Measurements from ENCODE around the gene EPHA4. TPM values are rescaled to one million over a fixed set of nuclear protein-coding genes. Genes with fewer than 3 reads are reported as not detected.

EPHA4 gene
- total and polyA plus RNA-seq, 2 of the 4 experiments (the other 2 are of a cell fraction) = 36.9 to 132 TPM

DNA sequence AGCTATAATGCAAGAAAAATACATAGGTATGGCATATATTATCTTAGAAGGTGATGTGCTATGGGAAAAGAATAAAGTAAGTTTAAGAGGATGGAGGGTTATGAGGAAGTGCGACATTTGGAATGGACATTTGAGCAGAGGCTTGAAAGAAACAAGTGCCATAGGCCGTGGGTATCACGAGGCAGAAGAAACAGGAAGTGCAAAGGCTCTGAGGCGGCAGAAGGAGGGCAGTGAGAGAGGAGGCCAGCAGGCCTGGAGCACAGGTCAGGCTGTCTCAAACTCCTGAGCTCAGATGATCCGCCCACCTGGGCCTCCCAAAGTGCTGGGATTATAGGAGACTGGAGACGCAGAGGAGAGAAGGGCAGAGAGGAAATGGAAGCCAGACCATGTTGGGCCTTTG lies 40.7 kb upstream of the EPHA4 start:
- H2BK15ac ChIP-seq (ENCODE audit: low read depth, low read length) = no peak overlapping the region
- H3K56ac ChIP-seq (ENCODE audit: extremely low read depth, insufficient read depth, low read length) = no peak overlapping the region
- intact Hi-C loops (cut with micrococcal nuclease) = no loop called here
- no TSS peak for BruUV-seq (replicated peaks)
- no peak overlapping the region for H3K4me2 ChIP-seq (ENCODE audit: low read depth, low read length)
- ChIA-PET CTCF (no interaction called here), POLR2A (ENCODE audit: unreplicated experiment) (no interaction called here)
- H4K20me1 ChIP-seq (ENCODE audit: insufficient read depth, low read length) = no peaks in the 10 kb centered on the region
- DNase-seq (no peak), ATAC-seq (ENCODE audit: low read depth) (no peak)
- H2BK20ac ChIP-seq (ENCODE audit: low read depth, low read length) = no peak overlapping the region
- H3K14ac ChIP-seq (replicated peaks; ENCODE audit: low read depth, low read length) = no peak overlapping the region
- dilution Hi-C loops (cut with HindIII; ENCODE audit: low sequenced_read_pairs, unreplicated experiment) = no loop called here
- H3K9me3 ChIP-seq (ENCODE audit: control insufficient read depth, insufficient read depth, low read length) = no peaks in the 10 kb centered on the region
- H3K4ac ChIP-seq (ENCODE audit: low read depth, low read length) = no peak overlapping the region
- H3K27me3 ChIP-seq (ENCODE audit: control insufficient read depth, insufficient read depth, low read length) = no peaks in the 10 kb centered on the region; the same call in 1 of the 2 replicates
- H2BK5ac ChIP-seq (ENCODE audit: low read depth, low read length, poor library complexity, severe bottlenecking) = no peak overlapping the region
- H3K27ac ChIP-seq (ENCODE audit: insufficient read depth, low read length) = no peak overlapping the region
- H3K36me3 ChIP-seq (ENCODE audit: control insufficient read depth, insufficient read depth, low read length) = no peaks in the 10 kb centered on the region
- no peaks in the 10 kb centered on the region for H3K79me1 ChIP-seq (ENCODE audit: low read depth in 1 of 2, low read length in 2 of 2)
- H3K23ac ChIP-seq (ENCODE audit: low read depth, low read length) = no peak overlapping the region
- TF ChIP-seq, protein P1, sequence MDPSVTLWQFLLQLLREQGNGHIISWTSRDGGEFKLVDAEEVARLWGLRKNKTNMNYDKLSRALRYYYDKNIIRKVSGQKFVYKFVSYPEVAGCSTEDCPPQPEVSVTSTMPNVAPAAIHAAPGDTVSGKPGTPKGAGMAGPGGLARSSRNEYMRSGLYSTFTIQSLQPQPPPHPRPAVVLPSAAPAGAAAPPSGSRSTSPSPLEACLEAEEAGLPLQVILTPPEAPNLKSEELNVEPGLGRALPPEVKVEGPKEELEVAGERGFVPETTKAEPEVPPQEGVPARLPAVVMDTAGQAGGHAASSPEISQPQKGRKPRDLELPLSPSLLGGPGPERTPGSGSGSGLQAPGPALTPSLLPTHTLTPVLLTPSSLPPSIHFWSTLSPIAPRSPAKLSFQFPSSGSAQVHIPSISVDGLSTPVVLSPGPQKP (IDR thresholded peaks at IDR 0.05; ENCODE audit: borderline replicate concordance, low read depth, low read length) = no peak
- TF ChIP-seq MAFK (IDR thresholded peaks at IDR 0.05; ENCODE audit: low read depth, low read length) (no peak), NFE2L2 (IDR thresholded peaks at IDR 0.05; ENCODE audit: low read depth, low read length) (no peak), BHLHE40 (IDR thresholded peaks at IDR 0.05; ENCODE audit: low read depth, low read length) (no peak), POLR2A (IDR thresholded peaks at IDR 0.05; ENCODE audit: low read depth, low read length) (no peak), RCOR1 (IDR thresholded peaks at IDR 0.05; ENCODE audit: insufficient replicate concordance, low read length) (no peak), RFX5 (IDR thresholded peaks at IDR 0.05; ENCODE audit: low read depth, low read length) (no peak), MAZ (IDR thresholded peaks at IDR 0.05; ENCODE audit: borderline replicate concordance, low read depth, low read length) (no peak)
- TF ChIP-seq, protein P2, sequence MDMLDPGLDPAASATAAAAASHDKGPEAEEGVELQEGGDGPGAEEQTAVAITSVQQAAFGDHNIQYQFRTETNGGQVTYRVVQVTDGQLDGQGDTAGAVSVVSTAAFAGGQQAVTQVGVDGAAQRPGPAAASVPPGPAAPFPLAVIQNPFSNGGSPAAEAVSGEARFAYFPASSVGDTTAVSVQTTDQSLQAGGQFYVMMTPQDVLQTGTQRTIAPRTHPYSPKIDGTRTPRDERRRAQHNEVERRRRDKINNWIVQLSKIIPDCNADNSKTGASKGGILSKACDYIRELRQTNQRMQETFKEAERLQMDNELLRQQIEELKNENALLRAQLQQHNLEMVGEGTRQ (IDR thresholded peaks at IDR 0.05; ENCODE audit: low read depth, low read length) = no peak
- TF ChIP-seq, protein P3, sequence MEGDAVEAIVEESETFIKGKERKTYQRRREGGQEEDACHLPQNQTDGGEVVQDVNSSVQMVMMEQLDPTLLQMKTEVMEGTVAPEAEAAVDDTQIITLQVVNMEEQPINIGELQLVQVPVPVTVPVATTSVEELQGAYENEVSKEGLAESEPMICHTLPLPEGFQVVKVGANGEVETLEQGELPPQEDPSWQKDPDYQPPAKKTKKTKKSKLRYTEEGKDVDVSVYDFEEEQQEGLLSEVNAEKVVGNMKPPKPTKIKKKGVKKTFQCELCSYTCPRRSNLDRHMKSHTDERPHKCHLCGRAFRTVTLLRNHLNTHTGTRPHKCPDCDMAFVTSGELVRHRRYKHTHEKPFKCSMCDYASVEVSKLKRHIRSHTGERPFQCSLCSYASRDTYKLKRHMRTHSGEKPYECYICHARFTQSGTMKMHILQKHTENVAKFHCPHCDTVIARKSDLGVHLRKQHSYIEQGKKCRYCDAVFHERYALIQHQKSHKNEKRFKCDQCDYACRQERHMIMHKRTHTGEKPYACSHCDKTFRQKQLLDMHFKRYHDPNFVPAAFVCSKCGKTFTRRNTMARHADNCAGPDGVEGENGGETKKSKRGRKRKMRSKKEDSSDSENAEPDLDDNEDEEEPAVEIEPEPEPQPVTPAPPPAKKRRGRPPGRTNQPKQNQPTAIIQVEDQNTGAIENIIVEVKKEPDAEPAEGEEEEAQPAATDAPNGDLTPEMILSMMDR (conservative IDR thresholded peaks at IDR 0.05; ENCODE audit: low read depth, low read length) = no peak
- H2AK5ac ChIP-seq (ENCODE audit: low read depth, low read length) = no peak overlapping the region
- H3K4me3 ChIP-seq (ENCODE audit: insufficient read depth, low read depth, low read length) = no peak overlapping the region
- no peaks in the 10 kb centered on the region for H3K4me1 ChIP-seq (ENCODE audit: control insufficient read depth, insufficient read depth, low read length)
- H3K18ac ChIP-seq (ENCODE audit: low read depth, low read length) = no peak overlapping the region
- no peak overlapping the region for H2AFZ ChIP-seq (replicated peaks; ENCODE audit: low read length, poor library complexity)
- no peak overlapping the region for H4K8ac ChIP-seq (ENCODE audit: low read depth in 2 of 2, low read length in 2 of 2)
- no peaks in the 10 kb centered on the region for H3K9me1 ChIP-seq (ENCODE audit: insufficient read depth, low read length)
- no peak overlapping the region for H2AK9ac ChIP-seq (replicated peaks; ENCODE audit: low read depth, low read length, poor library complexity)
- no peak overlapping the region for H4K5ac ChIP-seq (ENCODE audit: low read depth, low read length)
- no peak overlapping the region for H2BK120ac ChIP-seq (ENCODE audit: low read depth, low read length)
- in situ Hi-C loops (cut with MboI; ENCODE audit: low sequenced_read_pairs) = no loop called here
- H4K91ac ChIP-seq (ENCODE audit: insufficient read depth, low read depth, low read length) = no peak overlapping the region
- 100% methylated on average over 1 of the region's 6 CpGs for WGBS, 2 experiments (ENCODE audit: extremely low coverage in 2 of 2, insufficient read length in 1 of 2)
- H3K9ac ChIP-seq (ENCODE audit: low read depth, low read length) = no peak overlapping the region
